LNCAP (cell line): ENCODE measurements around the gene RLF.

Source experiments
- CTCF ChIP-seq: fragments of 450-650 bp; IDR thresholded peaks from 2 replicates; pipeline ENCODE4 v1.5.1; 2017; ENCODE audit warnings: mild to moderate bottlenecking

Gene RLF

DNA sequence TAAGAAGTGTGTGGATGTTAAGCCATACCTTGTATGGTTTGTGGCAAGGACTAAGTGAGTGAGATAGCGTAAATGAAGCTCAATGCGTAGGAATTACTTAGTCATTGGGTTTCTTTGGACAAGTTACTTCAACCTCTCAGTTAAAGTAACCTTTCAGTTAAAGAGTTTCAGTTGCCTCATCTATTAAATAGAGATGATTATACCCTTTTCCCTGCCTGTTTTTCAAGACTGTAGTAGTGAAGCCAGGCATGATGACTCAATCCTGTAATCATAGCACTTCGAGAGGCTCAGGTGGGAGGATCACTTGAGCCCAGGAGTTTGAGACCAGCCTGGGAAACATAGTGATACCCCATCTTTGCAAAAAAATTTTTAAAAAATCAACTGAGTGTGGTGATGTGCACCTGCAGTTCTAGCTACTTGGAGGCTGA, 103.2 kb downstream of the RLF start:
- no peak for TF ChIP-seq CTCF

DNA sequence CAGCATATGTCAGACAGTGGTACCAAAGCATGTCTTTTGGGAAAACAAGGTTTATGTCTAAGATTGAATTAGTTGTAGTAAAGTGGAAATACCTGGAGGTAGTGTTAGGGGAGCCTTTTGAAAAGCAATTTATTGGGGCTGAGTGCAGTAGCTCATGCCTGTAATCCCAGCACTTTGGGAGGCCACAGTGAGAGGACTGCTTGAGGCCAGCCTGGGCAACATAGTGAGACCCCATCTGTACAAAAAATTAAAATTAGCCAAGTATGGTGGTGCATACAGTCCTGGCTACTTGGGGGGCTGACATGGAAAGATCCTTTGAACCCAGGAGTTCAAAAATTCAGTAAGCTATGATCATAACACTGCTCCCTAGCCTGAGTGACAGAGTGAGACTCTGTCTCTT, 104.1 kb downstream of the RLF start:
- TF ChIP-seq CTCF, result no peak

DNA sequence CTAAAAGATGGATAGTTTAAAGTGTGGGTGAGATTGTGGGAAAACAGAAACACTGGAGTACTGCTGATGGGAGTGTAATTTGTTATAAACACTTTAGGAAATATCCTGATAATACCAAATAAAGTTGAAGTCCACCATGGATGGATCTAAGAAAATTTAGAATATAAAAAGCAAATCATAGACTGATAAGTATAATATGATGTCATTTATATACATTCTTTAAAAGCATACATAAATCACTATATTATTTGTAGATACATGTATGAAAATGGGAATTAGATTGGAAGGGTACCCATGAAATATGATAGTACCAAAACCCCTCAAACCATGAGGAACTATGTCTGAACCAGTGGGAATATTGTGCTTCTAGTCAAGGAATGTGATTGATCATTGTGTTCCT, 104.7 kb downstream of the RLF start:
- no peak for TF ChIP-seq CTCF

GRCh38 chr1:40266786-40267535, 105.8 kb downstream of the RLF start:
- no peak for TF ChIP-seq CTCF

DNA sequence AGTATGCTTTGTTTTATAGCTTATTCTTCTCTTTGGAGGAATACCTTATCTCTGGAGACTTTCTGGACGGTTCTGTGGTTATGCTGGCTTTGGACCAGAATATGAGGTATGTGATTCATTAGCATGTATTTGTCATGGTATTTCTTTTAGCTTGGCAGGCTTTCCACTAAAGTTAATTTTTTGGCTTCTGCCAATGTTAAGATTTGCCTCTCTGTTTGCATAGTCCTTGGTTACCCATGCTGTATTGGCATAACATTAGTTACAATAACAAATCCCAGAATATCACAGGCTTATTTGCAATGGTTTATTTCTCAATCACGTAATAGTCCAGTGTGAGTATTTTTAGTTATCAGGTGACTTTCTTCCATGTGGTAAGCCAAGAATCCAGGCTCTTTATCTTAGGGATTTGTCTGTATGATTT, 106.6 kb downstream of the RLF start:
- TF ChIP-seq CTCF, result no peak

GRCh38 chr1:40268211-40268610, 107.0 kb downstream of the RLF start:
- no peak for TF ChIP-seq CTCF

DNA sequence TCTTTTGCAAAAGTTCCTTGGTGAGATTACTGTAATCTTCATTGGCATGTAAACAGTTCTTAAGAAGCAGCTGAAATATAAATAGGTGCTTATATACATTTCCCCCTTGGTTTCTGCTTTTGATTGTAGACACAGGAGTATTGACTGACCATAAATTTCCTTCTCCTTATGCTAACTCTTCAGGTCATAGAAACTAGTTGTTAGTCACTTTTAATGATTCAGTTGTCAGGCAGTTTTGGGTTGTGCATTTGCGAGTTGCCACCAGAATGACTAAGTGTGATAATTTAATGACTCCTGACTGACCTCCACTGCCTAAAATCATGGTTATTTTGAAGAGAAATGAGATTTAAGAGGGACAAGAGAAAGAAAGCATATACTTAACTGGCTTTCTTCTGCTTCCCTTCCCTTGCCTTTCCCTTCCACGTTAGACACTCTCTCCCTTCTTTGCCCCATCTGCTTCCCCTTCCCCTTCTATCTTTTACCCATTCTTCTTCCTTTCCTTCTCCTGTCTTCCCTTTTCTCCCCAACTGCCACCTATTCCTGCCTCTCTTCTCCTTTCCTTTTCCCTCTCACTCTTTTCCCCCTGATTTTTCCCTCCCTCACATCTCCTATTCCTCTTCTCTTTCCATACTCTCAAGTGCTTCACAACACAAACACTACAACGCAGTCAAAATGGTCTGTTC, 109.1 kb downstream of the RLF start:
- no peak for TF ChIP-seq CTCF
